CD1c-positive myeloid dendritic cell (primary cell): ENCODE data around the gene C1orf198.

Experiments
- DNase-seq: peaks from one replicate; pipeline ENCODE4 v3.0.0-alpha.2; 2016; ENCODE audit errors: extremely low spot score

Gene C1orf198

DNA sequence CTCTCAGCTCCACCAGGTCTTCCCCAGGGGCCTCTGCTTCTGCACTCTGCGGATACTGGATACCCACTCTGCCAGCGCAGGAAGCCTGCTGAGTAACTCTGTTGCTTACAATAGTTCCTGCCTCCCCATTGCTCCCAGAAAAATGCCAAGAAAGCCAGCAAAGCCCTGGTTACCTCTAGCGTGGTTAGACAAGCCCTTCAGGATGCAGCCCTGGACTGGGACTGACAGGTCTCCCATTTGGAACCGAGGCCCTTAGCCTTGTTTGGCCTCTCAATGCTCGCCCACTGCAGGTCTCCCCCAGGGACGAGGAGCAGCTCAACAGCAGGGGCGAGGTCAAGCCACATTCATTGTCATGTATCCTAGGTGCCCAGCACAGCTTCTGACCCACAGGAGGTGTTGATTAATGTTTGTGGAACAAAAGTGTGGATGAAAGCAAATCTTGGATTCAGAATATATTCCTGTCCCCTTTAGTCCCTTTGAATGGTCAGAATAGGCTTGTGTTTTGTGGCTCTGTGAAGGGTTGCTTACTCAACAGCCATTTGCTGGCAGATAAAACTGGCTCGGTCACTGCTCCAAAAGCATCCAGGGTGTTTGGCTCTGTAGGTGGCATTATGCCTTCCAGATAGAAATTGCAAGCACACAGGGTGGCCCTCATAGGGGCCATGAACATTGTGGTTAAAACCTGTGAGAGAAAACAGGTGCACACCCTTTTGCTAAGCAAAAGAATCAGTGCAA, 58.9 kb downstream of the C1orf198 start:
- no peak for DNase-seq

- no peak for DNase-seq
Observed at GRCh38 chr1:230808281-230808872, 59.9 kb downstream of the C1orf198 start.

GRCh38 chr1:230807561-230808280, 60.6 kb downstream of the C1orf198 start:
- no peak for DNase-seq

DNA sequence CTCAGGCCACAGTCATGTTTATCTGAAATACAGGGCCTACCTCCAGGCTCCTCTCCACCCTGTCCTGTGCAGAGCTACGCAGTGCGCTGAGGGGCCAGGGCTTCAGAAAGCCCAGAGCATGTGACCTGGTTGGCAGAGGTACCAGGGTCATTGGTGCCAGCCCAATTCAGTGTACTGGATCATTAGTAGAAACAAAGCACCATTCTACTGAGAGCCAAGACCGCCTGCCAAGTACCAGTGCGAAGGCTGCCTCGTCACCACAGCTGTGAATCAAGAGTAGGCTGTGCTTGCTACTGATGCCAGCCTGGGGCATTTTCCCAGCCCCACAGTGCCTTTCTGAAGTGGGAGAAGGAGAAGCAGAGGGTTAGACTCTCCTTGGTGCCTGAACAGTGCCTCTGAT, 61.3 kb downstream of the C1orf198 start:
- DNase-seq = no peak

- no peak for DNase-seq
Observed at GRCh38 chr1:230806552-230806951, 61.8 kb downstream of the C1orf198 start.

GRCh38 chr1:230804396-230804795, 63.9 kb downstream of the C1orf198 start:
- DNase-seq = no peak

- no peak for DNase-seq
Observed at GRCh38 chr1:230800891-230801840, 67.2 kb downstream of the C1orf198 start.

DNA sequence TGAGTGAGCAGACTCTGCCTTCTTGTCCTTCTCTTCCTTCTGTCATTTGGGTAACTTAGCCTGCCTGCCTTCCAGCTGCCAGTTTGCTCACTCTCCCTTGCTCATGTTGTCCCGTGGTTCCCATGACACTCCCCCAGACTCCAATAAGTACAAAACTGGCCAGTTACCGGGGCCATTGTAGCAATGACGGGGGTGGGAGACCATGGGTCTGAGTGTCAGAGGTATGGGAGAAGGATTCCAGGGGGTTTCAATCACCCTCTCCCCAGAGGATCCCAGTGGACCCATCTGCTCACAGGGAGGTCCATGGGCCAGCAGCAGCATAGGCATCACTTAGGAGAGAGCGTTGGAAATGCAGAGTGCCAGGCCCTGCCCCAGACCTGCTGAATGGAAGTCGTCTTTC, 69.8 kb downstream of the C1orf198 start:
- no peak for DNase-seq

GRCh38 chr1:230797942-230798365, 70.4 kb downstream of the C1orf198 start:
- no peak for DNase-seq

- no peak for DNase-seq
Observed at GRCh38 chr1:230797376-230797920, 70.9 kb downstream of the C1orf198 start.

- DNase-seq = no peak
Observed at GRCh38 chr1:230796626-230797025, 71.7 kb downstream of the C1orf198 start.

DNA sequence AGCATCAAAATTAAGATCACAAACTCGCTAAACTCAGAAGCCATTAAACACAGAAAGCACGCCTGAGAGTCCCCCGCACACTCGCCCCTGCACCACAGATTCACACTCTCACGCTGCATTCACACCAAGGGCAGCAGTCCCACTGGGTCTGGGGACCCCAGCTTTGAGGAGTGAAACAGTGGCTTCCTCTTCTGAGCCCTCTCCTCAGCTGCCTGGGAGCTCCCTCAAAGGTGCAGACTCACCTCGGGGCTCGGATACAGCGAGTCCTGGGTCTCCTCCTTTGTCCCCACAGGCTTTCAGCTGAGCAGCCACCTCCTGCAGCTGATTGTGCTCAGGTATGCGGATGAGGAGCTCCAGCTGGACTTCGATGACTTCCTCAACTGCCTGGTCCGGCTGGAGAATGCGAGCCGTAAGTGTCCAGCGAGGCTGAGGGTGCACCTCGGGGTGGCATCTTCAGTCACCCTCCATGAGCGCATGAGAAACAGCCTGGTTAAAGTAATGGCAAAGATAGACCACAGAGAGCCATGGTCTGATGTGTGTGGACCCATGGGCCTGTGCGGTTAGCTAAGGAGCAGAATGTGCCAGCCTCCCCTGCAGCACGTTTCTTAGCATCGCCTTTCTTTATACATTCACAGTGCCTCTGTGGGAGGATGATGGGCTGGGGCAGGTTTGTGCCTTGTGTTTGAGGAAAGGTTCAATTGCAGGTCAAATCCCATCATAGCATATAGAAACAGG, 73.3 kb downstream of the C1orf198 start:
- DNase-seq = no peak

DNA sequence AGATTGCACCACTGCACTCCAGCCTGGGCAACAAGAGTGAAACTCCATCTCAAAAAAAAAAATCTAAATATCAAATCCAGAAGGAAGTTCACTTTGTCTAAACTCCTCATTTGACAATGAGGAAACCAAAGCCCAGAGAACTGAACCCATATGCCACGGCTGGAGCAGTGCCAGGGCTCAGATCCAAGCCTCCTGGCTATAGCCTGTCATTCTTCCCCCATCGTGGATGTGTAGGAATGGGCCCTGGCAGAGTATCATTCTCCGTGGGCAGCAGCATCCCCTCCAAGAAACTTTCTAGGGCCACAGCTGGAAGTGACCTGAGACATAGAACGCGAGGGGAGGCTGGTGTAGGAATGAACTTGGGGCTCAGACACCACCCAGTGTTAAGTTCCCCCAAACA, 73.9 kb downstream of the C1orf198 start:
- DNase-seq = no peak

DNA sequence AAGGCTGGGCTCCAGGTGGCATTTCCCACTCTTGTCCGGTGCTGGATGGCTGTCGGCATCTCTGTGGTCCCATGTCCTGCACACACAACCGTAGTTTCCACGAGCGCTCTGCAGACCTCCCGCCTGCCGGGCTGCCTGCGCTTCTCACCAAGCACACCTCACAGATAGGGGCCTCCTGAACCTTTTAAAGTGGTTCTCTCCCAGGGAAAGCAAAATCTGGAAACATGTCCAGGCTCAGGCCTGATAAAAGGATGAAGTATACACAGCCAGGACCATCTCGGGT, 74.9 kb downstream of the C1orf198 start:
- no peak for DNase-seq

DNA sequence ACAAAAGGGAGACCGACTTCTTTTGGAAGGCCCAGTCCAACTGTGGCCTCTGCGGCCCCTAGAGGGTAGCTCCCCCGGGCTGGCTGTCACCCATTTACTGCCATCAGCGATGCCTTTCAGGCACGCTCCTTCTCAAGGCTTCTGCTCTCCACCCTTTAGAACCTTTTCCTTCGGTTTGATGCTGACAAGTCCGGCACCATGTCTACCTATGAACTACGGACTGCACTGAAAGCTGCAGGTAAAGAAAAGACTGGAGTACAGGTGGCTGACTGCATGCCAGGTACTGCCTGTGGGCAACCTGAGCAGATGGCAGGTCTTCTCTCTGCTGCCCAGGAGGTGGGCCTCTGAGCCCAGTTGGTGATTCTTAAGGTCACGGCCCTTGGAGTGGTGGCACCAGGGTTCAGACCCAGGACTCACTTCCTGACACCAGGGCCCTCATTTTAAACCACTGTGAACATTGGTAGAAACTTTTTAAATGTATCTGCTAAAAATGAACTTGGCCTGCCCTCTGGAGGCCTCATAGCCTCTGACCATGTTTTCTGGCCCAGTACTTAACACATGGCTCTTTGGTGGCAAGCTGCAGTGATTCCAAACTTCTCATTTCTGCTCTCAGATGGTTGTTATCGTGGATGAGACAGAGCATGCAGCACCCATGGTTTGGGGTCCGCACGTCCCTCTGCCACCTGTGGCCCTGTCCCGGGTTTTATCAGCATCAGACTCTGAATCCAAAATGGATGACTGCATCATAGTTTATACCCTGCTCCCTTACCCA, 75.4 kb downstream of the C1orf198 start:
- DNase-seq = no peak

GRCh38 chr1:230791986-230792564, 76.2 kb downstream of the C1orf198 start:
- DNase-seq = no peak

- no peak for DNase-seq
Observed at GRCh38 chr1:230790026-230790425, 78.3 kb downstream of the C1orf198 start.

DNA sequence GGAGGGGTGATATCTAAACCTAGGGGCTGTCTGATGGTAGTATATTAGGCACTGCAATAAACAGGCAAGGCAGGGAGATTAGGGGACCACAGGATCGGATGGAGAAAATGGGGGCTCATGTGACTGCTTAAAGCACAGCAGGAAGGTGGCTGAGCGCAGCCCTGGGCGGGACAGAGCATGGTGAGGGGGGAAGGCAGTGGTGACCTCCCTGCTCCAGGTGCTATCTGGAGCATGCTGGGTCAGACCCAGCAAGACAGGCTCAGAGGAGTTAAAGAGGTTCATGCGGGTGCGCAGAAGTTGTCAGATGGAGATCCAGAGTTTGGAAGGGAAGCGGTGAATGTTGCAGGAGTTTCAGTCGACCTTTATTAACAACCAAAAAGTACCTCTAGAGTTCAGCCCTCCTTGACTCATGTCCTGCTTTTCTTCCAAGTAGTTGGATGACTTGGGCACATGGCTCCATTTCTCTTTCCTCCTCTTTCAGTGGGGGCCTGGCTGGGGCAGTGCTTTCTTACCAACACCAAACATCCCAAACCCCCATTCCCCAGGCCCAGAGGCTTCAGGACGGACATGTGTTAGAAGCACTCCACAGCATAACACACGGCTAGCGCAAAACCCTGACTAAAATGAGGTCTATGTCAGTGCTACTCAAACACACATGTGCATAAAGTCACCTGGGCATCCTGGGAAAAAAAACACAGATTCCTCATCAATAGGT, 79.6 kb downstream of the C1orf198 start:
- DNase-seq = no peak

- no peak for DNase-seq
Observed at GRCh38 chr1:230787471-230787870, 80.8 kb downstream of the C1orf198 start.
